Endodermal cell (in vitro differentiated cells): ENCODE results near the gene GALNS. TPM values are rescaled to one million over a fixed set of nuclear protein-coding genes. Genes with fewer than 3 reads are reported as not detected.

Source experiments
- DNase-seq: peaks from one replicate; pipeline ENCODE4 v3.0.0-alpha.2; 2017
- H3K27ac ChIP-seq: 2 replicates; pipeline ENCODE4 v1.5.1; 2013; ENCODE audit warnings: mild to moderate bottlenecking, low read depth, low read length, moderate library complexity
- H3K27me3 ChIP-seq: 2 replicates; pipeline ENCODE4 v1.6.1; 2013; ENCODE audit warnings: mild to moderate bottlenecking, low read length, moderate library complexity; ENCODE audit not compliant: insufficient read depth, control insufficient read depth, poor library complexity, severe bottlenecking
- H3K36me3 ChIP-seq: 2 replicates; pipeline ENCODE4 v1.7.0; 2013; ENCODE audit warnings: mild to moderate bottlenecking, low read length, moderate library complexity; ENCODE audit not compliant: control insufficient read depth, insufficient read depth
- H3K4me1 ChIP-seq: one replicate; pipeline ENCODE4 v1.7.0; 2013; ENCODE audit warnings: low read length; ENCODE audit not compliant: control insufficient read depth, insufficient read depth
- H3K4me3 ChIP-seq: 2 replicates; pipeline ENCODE4 v1.5.1; 2013; ENCODE audit warnings: mild to moderate bottlenecking, low read length, moderate library complexity
- H3K9ac ChIP-seq: 2 replicates; pipeline ENCODE4 v1.6.1; 2013; ENCODE audit warnings: mild to moderate bottlenecking, low read length, moderate library complexity; ENCODE audit not compliant: poor library complexity, severe bottlenecking; ENCODE audit errors: extremely low read depth
- H3K9me3 ChIP-seq: 2 replicates; pipeline ENCODE4 v1.6.1; 2013; ENCODE audit warnings: mild to moderate bottlenecking, low read length, moderate library complexity; ENCODE audit not compliant: control insufficient read depth
- H3K27ac Mint-ChIP-seq: 2 replicates; pipeline ENCODE4 v1.8.0; 2020; ENCODE audit warnings: mixed read lengths
- H3K27me3 Mint-ChIP-seq: 2 replicates; pipeline ENCODE4 v1.8.0; 2021; ENCODE audit warnings: mild to moderate bottlenecking, mixed read lengths; ENCODE audit not compliant: insufficient read depth
- H3K36me3 Mint-ChIP-seq: 2 replicates; pipeline ENCODE4 v1.8.0; 2020; ENCODE audit warnings: low read depth, mixed read lengths
- H3K4me1 Mint-ChIP-seq: 2 replicates; pipeline ENCODE4 v1.8.0; 2020; ENCODE audit warnings: mixed read lengths
- H3K4me3 Mint-ChIP-seq: 2 replicates; pipeline ENCODE4 v1.8.0; 2020; ENCODE audit warnings: mild to moderate bottlenecking, moderate library complexity, mixed read lengths
- H3K9me3 Mint-ChIP-seq: 2 replicates; pipeline ENCODE4 v1.8.0; 2020; ENCODE audit warnings: mild to moderate bottlenecking, mixed read lengths
- CTCF ChIP-seq: fragments of 200-600 bp; sonication (generic); conservative IDR thresholded peaks from 2 replicates; pipeline ENCODE4 v1.5.0; 2021; ENCODE audit warnings: antibody characterized with exemption, mild to moderate bottlenecking
- WGBS, 2 experiments: methylation state at CpG; one replicate each; pipeline versions ENCODE4 v1.1.5 to v1.1.7; 2013; ENCODE audit warnings: missing lambda C conversion rate in 2 of 2, mixed read lengths in 1 of 2; ENCODE audit not compliant: insufficient coverage in 1 of 2, insufficient read length in 1 of 2; 5-methylcytosine and 5-hydroxymethylcytosine counted together
- total RNA-seq, 2 donors: library from RNA; stranded (reverse); fragmentation: NEBNext Ultra II Directional in 1 of 2; extraction: Animal tissue kit (Norgen Biotek cat#: 25700) in 1 of 2; gene quantifications; 2 replicates in 1 of 2; 3 replicates in 1 of 2; pipeline ENCODE4 v1.2.1, GENCODE V29; 2021

Gene GALNS
- total RNA-seq, 2 donors from 2014 or later: 32.2 to 39.6 TPM

- 86 to 90% methylated on average over 4 to 12 of the region's 12 CpGs for WGBS, 2 experiments
- Histone ChIP-seq H3K27ac (no peak overlapping the region), H3K27me3 (no peaks in the 10 kb centered on the region), H3K36me3 (no peaks in the 10 kb centered on the region), H3K9me3 (no peaks in the 10 kb centered on the region), H3K4me3 (no peak overlapping the region), H3K4me1 (peaks cover 35% of the 10 kb centered on the region), H3K9ac (no peak overlapping the region)
- peaks cover 25% of the 10 kb centered on the region for H3K4me1 Mint-ChIP-seq
- no peak for TF ChIP-seq CTCF
- H3K4me3 Mint-ChIP-seq: no peak overlapping the region
- H3K9me3 Mint-ChIP-seq: no peaks in the 10 kb centered on the region
- H3K27ac Mint-ChIP-seq: peak overlapping the region; percentile 26
- no peaks in the 10 kb centered on the region for H3K36me3 Mint-ChIP-seq
- H3K27me3 Mint-ChIP-seq: peaks cover 2% of the 10 kb centered on the region
- DNase-seq: no peak
Observed at GRCh38 chr16:88767546-88768070, 89.1 kb downstream of the GALNS start.

- Histone ChIP-seq H3K9me3 (no peaks in the 10 kb centered on the region), H3K27me3 (no peaks in the 10 kb centered on the region), H3K9ac (no peak overlapping the region), H3K4me1 (peaks cover 38% of the 10 kb centered on the region), H3K27ac (no peak overlapping the region), H3K4me3 (no peak overlapping the region), H3K36me3 (no peaks in the 10 kb centered on the region)
- Mint-ChIP-seq H3K4me3 (no peak overlapping the region), H3K36me3 (no peaks in the 10 kb centered on the region), H3K27ac (no peak overlapping the region), H3K9me3 (no peaks in the 10 kb centered on the region), H3K4me1 (peaks cover 25% of the 10 kb centered on the region), H3K27me3 (peaks cover 2% of the 10 kb centered on the region)
- WGBS, 2 experiments: 93 to 94% methylated on average over 7 to 11 of the region's 11 CpGs
- no peak for DNase-seq
- TF ChIP-seq CTCF: no peak
Observed at GRCh38 chr16:88766975-88767374, 89.8 kb downstream of the GALNS start.

DNA sequence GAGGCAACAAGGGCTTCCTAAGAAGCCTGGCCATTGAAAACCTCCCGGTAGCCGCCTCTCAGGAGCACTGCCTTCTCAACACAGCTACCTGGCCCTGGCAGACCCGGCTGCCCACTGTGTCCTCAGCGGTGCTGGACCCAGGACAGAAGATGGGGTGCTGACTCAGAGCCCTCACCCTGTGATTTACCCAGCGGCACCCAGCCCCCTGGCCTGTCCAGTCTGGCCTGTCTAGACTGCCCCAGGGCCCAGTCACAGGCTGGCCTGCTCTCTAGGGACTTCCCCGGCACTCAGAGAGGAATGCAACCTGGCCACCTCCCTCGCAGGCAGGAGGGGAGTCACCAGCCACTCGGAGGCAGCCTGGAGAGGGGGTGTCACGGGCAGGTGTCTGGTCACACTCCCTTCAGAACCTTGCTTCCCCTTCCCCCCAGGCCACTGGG, 91.8 kb downstream of the GALNS start:
- Histone ChIP-seq H3K9me3 (no peaks in the 10 kb centered on the region), H3K9ac (no peak overlapping the region), H3K4me1 (peaks cover 22% of the 10 kb centered on the region), H3K27ac (no peak overlapping the region), H3K27me3 (no peaks in the 10 kb centered on the region), H3K4me3 (no peak overlapping the region), H3K36me3 (no peaks in the 10 kb centered on the region)
- no peak overlapping the region for H3K27ac Mint-ChIP-seq
- H3K4me1 Mint-ChIP-seq: peaks cover 19% of the 10 kb centered on the region
- 87 to 98% methylated on average over 6 to 9 of the region's 9 CpGs for WGBS, 2 experiments
- no peak for TF ChIP-seq CTCF
- DNase-seq: peak; percentile 62
- H3K4me3 Mint-ChIP-seq: no peak overlapping the region
- no peaks in the 10 kb centered on the region for H3K36me3 Mint-ChIP-seq
- no peaks in the 10 kb centered on the region for H3K9me3 Mint-ChIP-seq
- no peaks in the 10 kb centered on the region for H3K27me3 Mint-ChIP-seq
